GM19372 (cell line): ENCODE results near the gene HOXD9.

Experiments used
- ATAC-seq: cut with Tn5 transposase; IDR thresholded peaks from one replicate; pipeline ENCODE4 v1.9.1; 2021; ENCODE audit warnings: mild to moderate bottlenecking, low read depth, moderate library complexity; ENCODE audit not compliant: unreplicated experiment

HOXD9 gene

DNA sequence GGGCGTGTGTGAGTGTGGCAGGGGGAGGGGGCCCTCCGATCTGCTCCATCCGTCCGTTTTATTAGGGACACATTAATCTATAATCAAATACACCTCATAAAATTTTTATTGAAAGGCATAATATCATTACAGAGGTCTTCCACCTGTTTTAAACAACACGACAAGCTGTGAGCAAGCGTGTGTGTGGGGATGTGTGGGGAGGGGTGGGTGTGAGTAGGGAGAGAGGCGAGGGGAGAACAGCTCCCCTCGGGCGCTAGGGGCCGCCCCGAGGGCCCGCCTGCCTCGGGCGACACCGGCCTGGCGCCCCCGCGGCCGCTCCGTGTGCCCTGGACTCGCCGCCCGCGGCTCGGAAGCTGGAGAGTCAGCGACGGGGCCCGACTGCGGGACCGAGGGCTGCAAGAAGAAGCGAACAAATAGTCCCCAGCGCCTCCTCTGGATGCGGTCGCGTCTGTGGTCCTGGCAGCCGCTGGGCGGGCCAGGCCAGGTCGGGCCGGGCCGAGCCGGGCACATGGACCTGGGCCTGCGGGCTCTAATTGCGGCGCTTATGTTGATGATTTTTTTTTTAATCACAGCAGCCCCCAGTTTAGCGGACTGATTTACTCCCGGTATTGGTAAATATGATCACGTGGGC, 352 bp upstream of the HOXD9 start:
- no peak for ATAC-seq

GRCh38 chr2:176123411-176124109, 1.0 kb downstream of the HOXD9 start:
- no peak for ATAC-seq

DNA sequence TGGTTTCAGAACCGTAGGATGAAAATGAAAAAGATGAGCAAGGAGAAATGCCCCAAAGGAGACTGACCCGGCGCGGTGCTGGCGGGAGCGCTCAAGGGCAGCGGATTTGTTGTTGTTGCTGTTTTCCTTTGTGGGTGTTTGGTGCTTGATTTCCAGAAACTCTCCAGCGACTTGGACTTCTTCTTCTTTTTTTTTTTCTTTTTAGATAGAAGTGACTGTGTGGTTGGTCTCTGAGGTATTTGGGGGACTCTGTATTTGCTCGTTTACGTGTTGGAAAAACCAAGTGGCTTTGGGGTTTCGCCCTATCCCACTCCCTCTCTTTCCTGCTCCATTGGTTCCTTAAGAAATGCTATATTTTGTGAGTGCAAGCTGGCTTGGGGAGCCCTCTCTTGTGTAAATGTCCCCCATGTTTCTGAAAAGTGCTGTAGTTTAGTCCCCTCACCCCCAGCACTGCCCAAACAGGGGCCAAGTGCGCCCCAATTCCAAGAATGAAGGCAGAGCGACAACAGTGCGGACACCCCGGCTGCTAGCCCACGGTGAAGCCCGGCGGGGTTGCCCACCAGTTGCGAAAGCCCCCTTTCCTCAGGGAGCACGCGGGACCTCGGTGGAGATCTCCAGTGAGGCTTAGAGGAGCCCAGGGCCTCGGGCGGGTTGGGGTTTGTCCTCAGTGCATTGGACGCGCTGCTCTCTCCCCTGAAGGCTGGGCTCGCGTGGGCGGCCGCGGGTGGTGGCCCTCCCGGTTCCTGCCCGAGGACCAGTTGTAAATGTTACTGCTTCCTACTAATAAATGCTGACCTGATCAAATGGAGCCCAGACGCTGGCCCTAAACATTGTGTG, 1.8 kb downstream of the HOXD9 start:
- no peak for ATAC-seq

- no peak for ATAC-seq
Measured at GRCh38 chr2:176124947-176125771, 2.6 kb downstream of the HOXD9 start.

GRCh38 chr2:176125772-176126054, 3.2 kb downstream of the HOXD9 start:
- ATAC-seq, result no peak

DNA sequence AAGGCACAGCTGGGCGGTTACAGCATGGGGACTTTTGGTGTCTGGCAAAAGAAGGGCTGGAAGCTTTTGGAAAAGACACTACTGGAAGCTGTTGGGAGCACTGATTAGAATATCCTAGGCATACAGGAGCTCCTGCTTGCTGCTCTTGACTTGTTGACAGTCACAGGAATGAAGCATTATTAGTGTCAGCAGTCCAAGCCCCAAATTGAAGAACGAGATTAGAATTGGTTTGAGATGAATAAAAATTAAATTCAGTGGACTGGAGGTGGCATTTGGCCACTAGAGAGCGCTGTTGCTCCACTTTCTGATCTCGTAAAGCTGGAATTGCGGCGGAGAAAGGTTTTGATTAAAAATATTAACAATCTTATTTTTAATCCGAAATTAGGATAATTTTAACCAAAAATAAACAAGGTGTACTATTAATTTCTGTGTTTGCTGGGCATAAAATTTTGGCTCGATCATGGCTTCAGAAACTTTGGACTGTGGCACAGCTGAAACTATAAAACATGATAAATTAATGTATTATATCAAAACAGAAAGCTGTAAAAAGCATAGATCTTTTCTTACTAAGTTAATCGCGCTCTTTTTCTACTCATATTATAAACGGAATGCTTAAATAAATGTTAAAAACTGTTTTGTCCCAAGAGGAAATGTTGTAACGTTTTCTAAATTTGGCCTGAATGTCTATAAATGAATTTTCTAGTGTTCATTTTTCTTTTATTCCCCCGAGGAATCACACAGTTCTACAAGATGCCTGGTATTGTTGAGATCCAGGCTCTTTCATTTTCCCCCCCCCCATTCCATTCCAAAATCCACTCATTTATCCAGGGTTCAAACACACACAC, 4.6 kb downstream of the HOXD9 start:
- no peak for ATAC-seq

- no peak for ATAC-seq
Measured at GRCh38 chr2:176127774-176128072, 5.2 kb downstream of the HOXD9 start.

DNA sequence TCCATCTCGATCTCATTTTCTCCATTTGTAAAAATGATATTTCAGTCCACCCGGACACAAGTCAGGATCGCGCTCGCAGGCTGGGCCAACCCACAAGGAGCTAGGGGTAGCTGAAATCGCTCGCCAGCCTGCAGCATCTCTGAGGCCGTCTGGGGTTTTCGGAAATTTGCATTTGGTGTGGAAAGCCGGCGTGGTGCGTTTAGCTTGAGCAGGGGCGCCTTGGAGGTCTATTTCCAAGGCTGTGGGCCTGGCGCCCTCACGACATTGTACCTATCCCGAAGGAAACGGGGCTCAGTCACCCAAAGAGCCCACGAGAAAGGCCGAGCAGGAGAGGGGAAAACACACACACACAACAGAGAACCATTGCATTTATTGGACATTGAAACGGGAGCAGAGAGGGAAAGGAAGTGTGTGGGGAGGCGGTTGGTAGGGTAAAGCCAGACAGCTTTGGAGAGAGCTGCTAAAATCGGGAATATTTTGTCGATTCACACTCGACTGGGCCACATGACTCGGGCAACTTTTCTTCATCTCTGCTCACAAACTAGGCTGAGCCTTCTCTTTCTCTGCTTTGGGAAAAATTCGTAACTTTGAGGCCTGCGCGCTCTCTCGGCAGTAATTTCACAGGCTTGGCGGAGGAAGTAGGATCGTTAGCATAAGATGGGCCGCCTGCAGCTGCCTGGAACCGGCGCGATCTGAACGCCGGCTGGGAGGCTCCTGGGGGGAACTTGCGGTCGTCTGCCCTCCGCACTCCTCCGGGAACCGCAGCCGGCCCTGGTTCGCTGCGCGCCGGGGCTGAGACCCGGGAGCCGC, 5.9 kb downstream of the HOXD9 start:
- ATAC-seq, result no peak

DNA sequence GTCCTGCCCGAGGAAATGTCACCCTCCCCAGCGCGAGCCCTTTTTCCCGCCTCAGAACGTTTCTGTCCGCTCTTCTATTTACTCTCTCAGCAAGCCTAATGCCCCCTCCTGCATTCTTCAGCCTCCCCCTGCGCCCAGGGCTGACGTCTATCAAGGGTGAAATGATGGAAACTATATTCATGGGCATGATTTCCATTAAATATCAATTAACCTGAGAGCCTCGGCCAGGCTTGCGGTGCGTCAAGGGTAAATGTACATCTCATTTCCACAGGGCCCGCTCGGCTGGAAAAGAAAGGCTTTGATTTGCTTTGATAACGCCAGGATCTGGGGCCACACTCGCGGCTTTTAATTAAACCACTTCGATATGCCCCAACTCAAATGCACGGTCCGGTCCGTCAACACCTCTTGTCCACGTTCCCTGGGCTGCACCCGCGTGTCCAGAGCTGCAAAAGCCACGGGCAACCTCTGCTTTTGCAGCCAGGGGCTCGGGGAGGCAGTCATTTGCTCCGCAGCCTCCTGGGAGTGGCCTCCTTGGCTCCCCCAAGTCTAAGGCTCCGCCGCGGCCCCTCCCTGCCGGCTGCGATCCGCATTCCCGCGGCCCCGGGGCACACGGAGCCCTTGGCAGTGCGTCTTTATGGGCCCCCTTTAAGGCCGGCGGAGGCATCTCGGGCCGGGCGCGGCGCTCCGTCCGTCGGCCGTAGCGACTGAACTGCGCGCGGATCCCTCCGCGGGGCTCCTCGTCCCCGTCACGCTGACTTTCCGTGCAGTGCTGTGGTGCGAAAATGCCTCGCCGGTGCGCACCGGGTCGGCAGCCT, 6.7 kb downstream of the HOXD9 start, which contains the start of gene HOXD8:
TSS of gene HOXD8 (plus strand) at position 724 of the 815 bp plus-strand sequence. CDS start 662 bp downstream, outside the sequence.
- ATAC-seq, result no peak

- no peak for ATAC-seq
Measured at GRCh38 chr2:176129813-176130146, 7.3 kb downstream of the HOXD9 start.

DNA sequence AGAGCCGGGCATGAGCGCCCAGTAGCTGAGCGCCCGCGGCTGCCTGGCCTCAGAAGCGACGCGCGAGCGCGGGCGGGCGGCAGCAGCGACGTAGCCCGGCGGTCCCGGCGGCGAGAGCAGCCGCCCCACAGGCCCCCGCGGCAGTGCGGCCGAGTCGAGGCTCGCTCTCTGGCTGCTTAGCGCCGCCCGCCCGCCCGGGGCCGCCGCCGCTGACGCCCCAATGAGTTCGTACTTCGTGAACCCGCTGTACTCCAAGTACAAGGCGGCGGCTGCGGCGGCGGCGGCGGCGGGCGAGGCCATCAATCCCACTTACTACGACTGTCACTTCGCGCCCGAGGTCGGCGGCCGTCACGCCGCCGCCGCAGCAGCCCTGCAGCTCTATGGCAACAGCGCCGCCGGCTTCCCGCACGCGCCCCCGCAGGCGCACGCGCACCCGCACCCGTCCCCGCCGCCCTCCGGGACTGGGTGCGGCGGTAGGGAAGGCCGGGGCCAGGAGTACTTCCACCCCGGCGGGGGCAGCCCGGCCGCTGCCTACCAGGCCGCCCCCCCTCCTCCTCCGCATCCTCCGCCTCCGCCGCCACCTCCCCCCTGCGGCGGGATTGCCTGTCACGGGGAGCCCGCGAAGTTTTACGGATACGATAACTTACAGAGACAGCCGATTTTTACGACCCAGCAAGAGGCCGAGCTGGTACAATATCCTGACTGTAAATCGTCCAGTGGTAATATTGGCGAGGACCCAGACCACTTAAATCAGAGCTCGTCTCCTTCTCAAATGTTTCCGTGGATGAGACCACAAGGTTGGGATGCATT, 7.8 kb downstream of the HOXD9 start:
- no peak for ATAC-seq

GRCh38 chr2:176130957-176131847, 8.7 kb downstream of the HOXD9 start:
- ATAC-seq, result no peak

DNA sequence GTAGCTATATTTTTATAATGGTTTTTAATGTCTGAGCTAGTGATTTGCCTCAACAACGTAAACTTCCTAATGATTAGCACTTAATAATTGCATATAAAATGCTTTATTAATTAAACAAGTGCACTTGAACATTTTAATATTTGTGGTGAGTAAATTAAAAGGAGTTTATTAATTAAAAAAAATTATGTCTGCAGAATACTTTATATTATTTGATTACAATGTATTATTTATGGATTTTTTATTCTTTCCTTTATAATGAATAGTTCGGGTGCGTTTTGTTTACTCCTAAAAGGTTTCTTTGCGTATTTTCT, 9.3 kb downstream of the HOXD9 start:
- no peak for ATAC-seq

- no peak for ATAC-seq
Measured at GRCh38 chr2:176132205-176133171, 10.0 kb downstream of the HOXD9 start.

- ATAC-seq, result no peak
Measured at GRCh38 chr2:176133389-176133788, 10.9 kb downstream of the HOXD9 start.

GRCh38 chr2:176134035-176134434, 11.5 kb downstream of the HOXD9 start:
- ATAC-seq, result no peak
